Lung (tissue), 12 donors: ENCODE results near the gene ESR1. TPM values are rescaled to one million over a fixed set of nuclear protein-coding genes. Genes with fewer than 3 reads are reported as not detected.

ENCODE experiments used
- ATAC-seq: fragments of 200-7000 bp; cut with Tn5 transposase; one replicate; pipeline ENCODE4 v1.9.1; 2020; ENCODE audit warnings: moderate number of reproducible peaks; ENCODE audit not compliant: insufficient read depth, low FRiP score
- DNase-seq, 3 donors: peaks; one replicate each; pipeline ENCODE4 v3.0.0-alpha.2; 2013 to 2017
- H3K27ac ChIP-seq, 2 donors: one replicate each; pipeline ENCODE4 v1.5.1; 2013; ENCODE audit warnings: mild to moderate bottlenecking in 2 of 2, moderate library complexity in 2 of 2, control low read depth in 1 of 2, inconsistent platforms in 1 of 2, low read depth in 1 of 2, low read length in 1 of 2
- H3K27me3 ChIP-seq, 3 donors: one replicate each; pipeline ENCODE4 v1.5.1; 2013; ENCODE audit warnings: low read length in 2 of 3; ENCODE audit not compliant: control insufficient read depth in 3 of 3, insufficient read depth in 3 of 3
- H3K36me3 ChIP-seq, 4 donors: one replicate each; pipeline ENCODE4 v1.5.1; 2013; ENCODE audit warnings: low read length in 4 of 4, mild to moderate bottlenecking in 1 of 4, moderate library complexity in 1 of 4; ENCODE audit not compliant: control insufficient read depth in 4 of 4, insufficient read depth in 4 of 4
- H3K4me1 ChIP-seq, 5 donors: one replicate each; pipeline ENCODE4 v1.5.1; 2013; ENCODE audit warnings: low read length in 5 of 5, mild to moderate bottlenecking in 2 of 5, moderate library complexity in 1 of 5; ENCODE audit not compliant: control insufficient read depth in 5 of 5, insufficient read depth in 5 of 5
- H3K4me3 ChIP-seq: one replicate; pipeline ENCODE4 v1.5.1; 2013; ENCODE audit warnings: mild to moderate bottlenecking, control low read depth, moderate library complexity
- H3K9ac ChIP-seq, 2 donors: one replicate each; pipeline ENCODE4 v1.5.1; 2013; ENCODE audit warnings: low read length in 2 of 2, control low read depth in 1 of 2; ENCODE audit not compliant: insufficient read depth in 1 of 2
- H3K9me3 ChIP-seq, 4 donors: one replicate each; pipeline ENCODE4 v1.5.1; 2013; ENCODE audit warnings: low read length in 3 of 4, mild to moderate bottlenecking in 1 of 4, moderate library complexity in 1 of 4; ENCODE audit not compliant: control insufficient read depth in 4 of 4, insufficient read depth in 3 of 4
- CTCF ChIP-seq: IDR thresholded peaks from 2 replicates; pipeline ENCODE4 v1.5.1; 2012; ENCODE audit warnings: mild to moderate bottlenecking; ENCODE audit errors: control extremely low read depth, extremely low read depth
- WGBS, 2 donors: extraction: QIAGEN DNeasy Blood & Tissue Kit; methylation state at CpG; one replicate each; pipeline ENCODE4 v1.1.7; 2013; 5-methylcytosine and 5-hydroxymethylcytosine counted together
- polyA plus RNA-seq, 2 donors: library from polyadenylated mRNA; stranded (reverse); fragments of 200-250 nt; gene quantifications; one replicate each; pipeline ENCODE4 v1.2.1, GENCODE V29; 2013
- total RNA-seq, 2 donors: library from RNA; depleted of rRNA in 1 of 2; stranded (reverse); fragments of >200 nt in 1 of 2; gene quantifications; one replicate each; pipeline ENCODE4 v1.2.1, GENCODE V29; 2014 to 2021
- donor health status: control.
- donor health status: control.
- donor health status: Bipolar disorder and iron deficiency.
- donor health status: healthy.
- donor health status: DM: yes; HTN: yes; CAD: no.

The ESR1 gene
- total and polyA plus RNA-seq, 4 donors, result 0.14 to 3.7 (median 0.78) TPM

- Histone ChIP-seq H3K27me3 (no peaks in the 10 kb centered on the region), H3K9me3 (peaks cover 0 to 1% (median 0%) of the 10 kb centered on the region in 4 donors), H3K36me3 (no peaks in the 10 kb centered on the region), H3K27ac (no peak overlapping the region), H3K4me1 (peaks cover 0 to 3% (median 0%) of the 10 kb centered on the region in 5 donors), H3K4me3 (no peak overlapping the region), H3K9ac (no peak overlapping the region)
- DNase-seq, result no peak
- TF ChIP-seq CTCF, result no peak
- ATAC-seq, result no peak
- 84 to 92% methylated on average over 4 of the region's 4 CpGs for WGBS, 2 donors
Measured at GRCh38 chr6:152085451-152085921, 278.0 kb downstream of the ESR1 start.

GRCh38 chr6:152086223-152086873, 278.9 kb downstream of the ESR1 start:
- no peak for DNase-seq
- H3K9me3 ChIP-seq, result peaks cover 0 to 1% (median 0%) of the 10 kb centered on the region in 4 donors
- H3K9ac ChIP-seq, result no peak overlapping the region
- no peak overlapping the region for H3K27ac ChIP-seq
- ATAC-seq, result no peak
- no peak for TF ChIP-seq CTCF
- no peak overlapping the region for H3K4me3 ChIP-seq
- no peaks in the 10 kb centered on the region for H3K27me3 ChIP-seq
- H3K36me3 ChIP-seq, result no peaks in the 10 kb centered on the region
- WGBS, 2 donors, result 81 to 87% methylated on average over 3 of the region's 3 CpGs
- peaks cover 0 to 3% (median 0%) of the 10 kb centered on the region in 5 donors for H3K4me1 ChIP-seq

GRCh38 chr6:152087096-152087495, 279.6 kb downstream of the ESR1 start:
- 58 to 72% methylated on average over 2 of the region's 2 CpGs for WGBS, 2 donors

More at GRCh38 chr6:152087096-152087495, 279.6 kb downstream of the ESR1 start:
- Histone ChIP-seq H3K4me3 (no peak overlapping the region), H3K36me3 (no peaks in the 10 kb centered on the region), H3K9me3 (peaks cover 0 to 1% (median 0%) of the 10 kb centered on the region in 4 donors), H3K4me1 (peaks cover 0 to 5% (median 0%) of the 10 kb centered on the region in 5 donors), H3K27ac (no peak overlapping the region), H3K27me3 (no peaks in the 10 kb centered on the region), H3K9ac (no peak overlapping the region)
- no peak for ATAC-seq
- no peak for TF ChIP-seq CTCF
- no peak for DNase-seq
